ENCODE data around the gene NBEA. TPM values are rescaled to one million over a fixed set of nuclear protein-coding genes. Genes with fewer than 3 reads are reported as not detected.

The NBEA gene
- total RNA-seq, 1 donor from 2014 or later, result 10.8 TPM

DNA sequence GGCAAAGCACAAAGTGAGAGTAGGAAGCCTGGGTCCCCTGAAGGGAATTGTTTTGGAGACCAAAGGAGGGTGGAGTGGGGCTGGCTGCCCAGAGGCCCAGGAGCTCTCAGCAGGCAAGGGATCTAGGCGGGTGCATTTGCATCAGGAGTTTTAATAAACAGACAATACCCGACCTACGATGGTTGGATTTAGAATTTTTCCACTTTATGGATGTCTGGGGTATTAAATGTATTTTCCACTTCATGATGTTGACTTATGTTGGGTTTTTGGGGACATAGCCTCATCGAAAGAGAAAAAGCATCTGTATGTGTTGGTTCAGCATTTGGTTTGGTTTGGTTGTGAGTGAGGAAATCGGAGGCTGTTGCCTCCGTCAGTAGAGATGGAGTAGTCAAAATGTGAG is 739.6 kb downstream of the NBEA start:
- TF ChIP-seq, protein P1, sequence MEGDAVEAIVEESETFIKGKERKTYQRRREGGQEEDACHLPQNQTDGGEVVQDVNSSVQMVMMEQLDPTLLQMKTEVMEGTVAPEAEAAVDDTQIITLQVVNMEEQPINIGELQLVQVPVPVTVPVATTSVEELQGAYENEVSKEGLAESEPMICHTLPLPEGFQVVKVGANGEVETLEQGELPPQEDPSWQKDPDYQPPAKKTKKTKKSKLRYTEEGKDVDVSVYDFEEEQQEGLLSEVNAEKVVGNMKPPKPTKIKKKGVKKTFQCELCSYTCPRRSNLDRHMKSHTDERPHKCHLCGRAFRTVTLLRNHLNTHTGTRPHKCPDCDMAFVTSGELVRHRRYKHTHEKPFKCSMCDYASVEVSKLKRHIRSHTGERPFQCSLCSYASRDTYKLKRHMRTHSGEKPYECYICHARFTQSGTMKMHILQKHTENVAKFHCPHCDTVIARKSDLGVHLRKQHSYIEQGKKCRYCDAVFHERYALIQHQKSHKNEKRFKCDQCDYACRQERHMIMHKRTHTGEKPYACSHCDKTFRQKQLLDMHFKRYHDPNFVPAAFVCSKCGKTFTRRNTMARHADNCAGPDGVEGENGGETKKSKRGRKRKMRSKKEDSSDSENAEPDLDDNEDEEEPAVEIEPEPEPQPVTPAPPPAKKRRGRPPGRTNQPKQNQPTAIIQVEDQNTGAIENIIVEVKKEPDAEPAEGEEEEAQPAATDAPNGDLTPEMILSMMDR (conservative IDR thresholded peaks at IDR 0.05), result no peak
- H3K36me3 Mint-ChIP-seq (ENCODE audit: low read depth), result no peaks in the 10 kb centered on the region
- H3K27me3 Mint-ChIP-seq (ENCODE audit: low read depth), result no peaks in the 10 kb centered on the region
- H3K27ac Mint-ChIP-seq (ENCODE audit: unreplicated experiment), result no peak overlapping the region
- DNase-seq (ENCODE audit: low read depth, low spot score), result no peak
- no peaks in the 10 kb centered on the region for H3K9me3 Mint-ChIP-seq
- H3K4me3 Mint-ChIP-seq, result no peak overlapping the region
- H3K4me1 Mint-ChIP-seq, result no peaks in the 10 kb centered on the region

DNA sequence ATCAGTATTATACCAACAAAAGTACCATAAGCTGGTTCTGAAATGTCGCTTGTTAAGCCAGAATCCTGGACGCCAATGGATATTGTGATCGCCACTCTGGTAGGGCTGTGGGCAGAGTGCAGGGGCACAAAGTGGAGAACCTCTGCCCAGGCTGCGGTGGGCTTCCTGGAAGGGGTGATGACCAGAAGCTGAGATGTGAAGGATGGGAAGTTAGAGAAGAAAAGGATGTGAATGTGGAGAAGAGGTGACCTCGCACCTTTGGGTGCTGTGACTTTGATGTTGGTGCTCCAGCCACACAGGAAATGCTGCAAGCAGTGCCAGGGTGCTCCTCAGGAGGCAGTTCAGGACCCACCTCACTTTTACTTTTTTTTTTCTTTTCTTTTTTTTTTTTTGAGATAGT is 742.4 kb downstream of the NBEA start:
- no peaks in the 10 kb centered on the region for H3K27me3 Mint-ChIP-seq (ENCODE audit: low read depth)
- no peak overlapping the region for H3K4me3 Mint-ChIP-seq
- no peak for DNase-seq (ENCODE audit: low read depth, low spot score)
- H3K4me1 Mint-ChIP-seq, result no peaks in the 10 kb centered on the region
- no peaks in the 10 kb centered on the region for H3K9me3 Mint-ChIP-seq
- no peaks in the 10 kb centered on the region for H3K36me3 Mint-ChIP-seq (ENCODE audit: low read depth)
- no peak overlapping the region for H3K27ac Mint-ChIP-seq (ENCODE audit: unreplicated experiment)
- TF ChIP-seq, protein P1 (conservative IDR thresholded peaks at IDR 0.05), result no peak

DNA sequence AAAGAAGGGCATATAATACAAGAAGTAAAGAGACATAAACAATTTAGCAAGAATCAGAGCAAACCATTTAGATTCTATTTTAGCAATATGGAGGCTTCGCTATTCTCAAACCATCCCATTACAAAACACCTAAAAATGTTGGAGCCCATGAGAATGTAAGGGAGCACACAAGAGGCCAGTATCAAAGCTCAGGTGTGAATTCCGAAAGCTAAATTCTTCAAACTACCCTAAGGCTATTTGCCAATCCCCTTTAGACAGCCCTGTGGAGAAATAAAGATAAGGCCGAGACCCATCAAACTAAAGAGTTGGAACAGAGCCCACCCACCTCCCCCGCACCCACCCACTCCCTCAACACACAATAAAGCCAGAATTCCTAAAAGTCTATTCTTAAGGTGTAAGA is 745.3 kb downstream of the NBEA start:
- DNase-seq (ENCODE audit: low read depth, low spot score), result no peak
- no peak overlapping the region for H3K4me3 Mint-ChIP-seq
- no peak overlapping the region for H3K27ac Mint-ChIP-seq (ENCODE audit: unreplicated experiment)
- H3K27me3 Mint-ChIP-seq (ENCODE audit: low read depth), result no peaks in the 10 kb centered on the region
- no peaks in the 10 kb centered on the region for H3K4me1 Mint-ChIP-seq
- no peaks in the 10 kb centered on the region for H3K36me3 Mint-ChIP-seq (ENCODE audit: low read depth)
- H3K9me3 Mint-ChIP-seq, result no peaks in the 10 kb centered on the region
- TF ChIP-seq, protein P1 (conservative IDR thresholded peaks at IDR 0.05), result no peak

DNA sequence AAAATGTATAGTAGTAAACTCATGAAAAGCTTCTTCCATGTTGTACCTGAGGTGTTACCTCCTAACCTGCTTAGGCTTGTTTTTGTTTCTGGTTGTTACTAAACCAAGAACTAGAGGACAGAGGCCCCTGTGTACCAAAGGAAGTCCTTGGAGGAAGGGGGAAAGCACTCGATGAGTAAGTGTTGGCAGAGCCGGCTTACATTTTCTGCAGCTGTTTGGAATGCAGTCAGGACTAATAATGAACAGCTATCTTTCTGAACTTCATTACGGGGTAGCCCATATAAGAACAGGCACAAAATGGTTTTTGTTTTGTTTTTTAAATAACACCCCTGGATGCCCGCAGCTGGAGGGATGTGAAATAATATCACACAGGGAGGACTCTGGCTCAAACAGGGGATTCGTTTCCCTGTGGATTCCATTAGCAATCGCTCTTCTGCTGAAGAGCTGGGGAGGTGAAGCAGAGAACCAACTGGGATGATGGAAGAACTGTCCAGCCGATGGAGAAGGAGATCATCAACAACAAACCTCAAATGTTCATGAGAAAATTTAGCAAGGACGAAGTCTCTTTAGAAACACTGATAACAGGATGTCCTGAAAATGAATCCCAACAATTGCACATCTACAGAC is 748.6 kb downstream of the NBEA start:
- Mint-ChIP-seq H3K27ac (ENCODE audit: unreplicated experiment) (peak overlapping the region; percentile 80), H3K27me3 (ENCODE audit: low read depth) (no peaks in the 10 kb centered on the region), H3K9me3 (no peaks in the 10 kb centered on the region), H3K4me3 (no peak overlapping the region), H3K36me3 (ENCODE audit: low read depth) (no peaks in the 10 kb centered on the region), H3K4me1 (peaks cover 4% of the 10 kb centered on the region)
- TF ChIP-seq, protein P1 (conservative IDR thresholded peaks at IDR 0.05), result no peak
- DNase-seq (ENCODE audit: low read depth, low spot score), result no peak

DNA sequence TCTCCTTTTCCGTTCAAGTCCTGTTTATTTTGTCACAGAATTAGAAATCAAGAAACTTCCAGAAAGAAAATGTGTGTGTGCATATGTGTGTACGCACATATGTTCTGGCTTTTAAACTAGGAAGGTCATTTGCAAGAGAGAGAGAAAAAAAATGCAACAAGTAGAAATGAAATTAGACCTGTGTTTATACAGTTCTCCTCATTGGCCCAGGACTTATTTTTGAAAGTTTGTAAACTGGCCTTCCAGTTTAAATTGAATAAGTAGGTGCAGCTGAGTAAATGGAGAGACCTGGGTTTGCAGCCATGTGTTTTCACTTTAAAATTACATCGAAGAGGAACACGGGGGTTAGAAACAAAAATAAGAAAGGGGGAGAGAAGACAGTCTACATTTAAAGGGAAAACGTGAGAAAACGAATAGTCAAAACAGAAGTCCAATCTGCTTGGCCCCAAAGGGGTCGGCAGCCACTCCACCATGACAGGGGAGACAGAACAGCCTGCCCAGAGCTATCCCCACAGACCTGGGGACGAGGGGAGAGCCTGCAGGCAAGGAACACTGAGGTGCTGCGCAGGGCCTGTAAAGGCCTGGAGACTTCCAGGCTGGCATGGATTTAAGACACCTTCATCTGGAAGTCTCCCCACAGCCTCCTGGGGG is 751.2 kb downstream of the NBEA start:
- H3K27ac Mint-ChIP-seq (ENCODE audit: unreplicated experiment), result no peak overlapping the region
- H3K27me3 Mint-ChIP-seq (ENCODE audit: low read depth), result no peaks in the 10 kb centered on the region
- TF ChIP-seq, protein P1 (conservative IDR thresholded peaks at IDR 0.05), result no peak
- no peak overlapping the region for H3K4me3 Mint-ChIP-seq
- H3K36me3 Mint-ChIP-seq (ENCODE audit: low read depth), result no peaks in the 10 kb centered on the region
- no peak for DNase-seq (ENCODE audit: low read depth, low spot score)
- H3K9me3 Mint-ChIP-seq, result no peaks in the 10 kb centered on the region
- H3K4me1 Mint-ChIP-seq, result peaks cover 9% of the 10 kb centered on the region
